Psoas muscle (tissue), 8 donors: ENCODE measurements around the gene COL12A1. TPM values are rescaled to one million over a fixed set of nuclear protein-coding genes. Genes with fewer than 3 reads are reported as not detected.

Experiments used
- ATAC-seq, 4 donors: fragments of 200-7000 bp; cut with Tn5 transposase; one replicate each; pipeline ENCODE4 v1.9.1; 2020; ENCODE audit warnings: moderate library complexity in 3 of 4, mild to moderate bottlenecking in 2 of 4
- DNase-seq, 2 donors: peaks; one replicate each; pipeline ENCODE4 v3.0.0-alpha.2; 2020
- H3K27ac ChIP-seq: fragments of 200-600 bp; one replicate; pipeline ENCODE4 v1.8.0; 2022
- H3K27me3 ChIP-seq, 3 donors: fragments of 200-600 bp in 1 of 3; one replicate each; pipeline versions ENCODE4 v1.6.1 to v1.8.0; 2013 to 2022; ENCODE audit warnings: low read length in 2 of 3, mild to moderate bottlenecking in 2 of 3, moderate library complexity in 1 of 3; ENCODE audit not compliant: insufficient read depth in 3 of 3
- H3K36me3 ChIP-seq, 2 donors: fragments of 200-600 bp in 1 of 2; one replicate each; pipeline versions ENCODE4 v1.6.1 to v1.8.0; 2013 to 2022; ENCODE audit warnings: low read depth in 1 of 2, mild to moderate bottlenecking in 1 of 2, moderate library complexity in 1 of 2; ENCODE audit not compliant: insufficient read depth in 1 of 2
- H3K4me1 ChIP-seq: fragments of 200-600 bp; one replicate; pipeline ENCODE4 v1.8.0; 2022
- H3K4me3 ChIP-seq: fragments of 200-600 bp; one replicate; pipeline ENCODE4 v1.8.0; 2022; ENCODE audit warnings: mild to moderate bottlenecking
- H3K9me3 ChIP-seq: fragments of 200-600 bp; one replicate; pipeline ENCODE4 v1.8.0; 2022
- WGBS, 3 donors: extraction: QIAGEN DNeasy Blood & Tissue Kit; methylation state at CpG; one replicate each; pipeline versions ENCODE4 v1.1.6 to v1.1.7; 2013; 5-methylcytosine and 5-hydroxymethylcytosine counted together
- intact Hi-C, 2 donors: fragments of 100-400 bp; cut with DNase I; formaldehyde crosslinking; loops; one replicate each; pipeline versions ENCODE4 v1.11.0 to v1.14.2; 2022
- polyA plus RNA-seq, 3 donors: library from polyadenylated mRNA; stranded (reverse); fragments of 200-250 nt; gene quantifications; one replicate each; pipeline ENCODE4 v1.2.3, GENCODE V29; 2013
- total RNA-seq, 4 donors: library from RNA; stranded (reverse); fragmentation: NEBNext Ultra II Directional in 2 of 4; extraction: Animal tissue kit (Norgen Biotek cat#: 25700) in 2 of 4; gene quantifications; one replicate each; pipeline versions ENCODE4 v1.2.1 to v1.2.4, GENCODE V29; 2021 to 2023
- TF ChIP-seq, protein P1 (sequence below): fragments of 200-600 bp; IDR thresholded peaks from one replicate; pipeline ENCODE4 v1.8.0; 2022; ENCODE audit warnings: antibody characterized with exemption
- donor health status: healthy with polysubstance abuse.
- donor health status: DM: no; HTN: no; CAD: no; lungs with moderate emphysema.
- donor health status: Bipolar disorder and iron deficiency.
- donor health status: healthy.
- donor health status: DM: yes; HTN: yes; CAD: no.
- donor health status: DM: no; HTN: no; CAD: no.
- donor health status: DM: no; HTN: no; CAD: no.
- donor health status: DM: yes; HTN: yes; CAD: no.

The COL12A1 gene
- total and polyA plus RNA-seq, 7 donors, result 2.7 to 23.2 (median 5.9) TPM

DNA sequence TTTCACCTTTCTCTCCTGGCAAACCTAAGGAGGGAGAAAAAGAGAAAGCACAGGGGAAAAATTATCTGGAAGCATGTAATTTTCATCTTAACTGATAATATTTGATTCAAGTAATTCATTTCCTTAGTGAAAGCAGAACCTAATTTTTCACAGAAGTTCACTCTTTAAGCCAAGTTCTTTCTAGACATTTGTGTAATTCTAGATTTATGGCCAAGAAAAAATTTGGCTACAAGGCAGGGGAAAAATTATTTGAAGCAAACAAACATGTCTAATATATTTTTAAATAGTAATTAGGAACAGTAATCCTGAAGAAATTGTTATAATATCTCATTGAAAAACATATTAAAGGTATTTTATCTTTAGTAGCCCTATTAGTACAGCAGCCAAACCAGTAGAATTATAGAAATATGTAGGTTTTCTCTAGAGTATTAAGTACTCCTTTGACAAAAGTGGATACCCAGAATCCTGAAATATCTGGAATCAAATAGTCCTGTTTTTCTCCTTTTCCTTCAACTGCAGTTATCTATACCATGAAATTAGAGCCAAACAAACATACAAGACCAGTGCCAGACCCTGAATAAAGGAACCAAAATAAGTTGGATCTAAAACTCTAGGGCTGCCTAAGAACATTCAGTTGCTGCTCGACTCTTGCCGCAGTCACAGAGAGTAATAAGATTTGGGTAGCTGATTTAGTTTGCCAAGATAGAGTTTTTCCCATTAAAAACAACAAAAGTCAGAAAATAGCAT, 116.5 kb downstream of the COL12A1 start:
- no peak for DNase-seq
- no peak for ATAC-seq
- intact Hi-C loops, result no loop called here
- no peak overlapping the region for H3K27ac ChIP-seq
- H3K4me3 ChIP-seq, result no peak overlapping the region
- peaks cover 0 to 2% (median 0%) of the 10 kb centered on the region in 3 donors for H3K27me3 ChIP-seq
- no peaks in the 10 kb centered on the region for H3K36me3 ChIP-seq
- TF ChIP-seq, protein P1, sequence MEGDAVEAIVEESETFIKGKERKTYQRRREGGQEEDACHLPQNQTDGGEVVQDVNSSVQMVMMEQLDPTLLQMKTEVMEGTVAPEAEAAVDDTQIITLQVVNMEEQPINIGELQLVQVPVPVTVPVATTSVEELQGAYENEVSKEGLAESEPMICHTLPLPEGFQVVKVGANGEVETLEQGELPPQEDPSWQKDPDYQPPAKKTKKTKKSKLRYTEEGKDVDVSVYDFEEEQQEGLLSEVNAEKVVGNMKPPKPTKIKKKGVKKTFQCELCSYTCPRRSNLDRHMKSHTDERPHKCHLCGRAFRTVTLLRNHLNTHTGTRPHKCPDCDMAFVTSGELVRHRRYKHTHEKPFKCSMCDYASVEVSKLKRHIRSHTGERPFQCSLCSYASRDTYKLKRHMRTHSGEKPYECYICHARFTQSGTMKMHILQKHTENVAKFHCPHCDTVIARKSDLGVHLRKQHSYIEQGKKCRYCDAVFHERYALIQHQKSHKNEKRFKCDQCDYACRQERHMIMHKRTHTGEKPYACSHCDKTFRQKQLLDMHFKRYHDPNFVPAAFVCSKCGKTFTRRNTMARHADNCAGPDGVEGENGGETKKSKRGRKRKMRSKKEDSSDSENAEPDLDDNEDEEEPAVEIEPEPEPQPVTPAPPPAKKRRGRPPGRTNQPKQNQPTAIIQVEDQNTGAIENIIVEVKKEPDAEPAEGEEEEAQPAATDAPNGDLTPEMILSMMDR, result no peak
- H3K4me1 ChIP-seq, result no peaks in the 10 kb centered on the region
- no peaks in the 10 kb centered on the region for H3K9me3 ChIP-seq
- 23 to 55% (median 27%) methylated on average over 2 of the region's 2 CpGs for WGBS, 3 donors

DNA sequence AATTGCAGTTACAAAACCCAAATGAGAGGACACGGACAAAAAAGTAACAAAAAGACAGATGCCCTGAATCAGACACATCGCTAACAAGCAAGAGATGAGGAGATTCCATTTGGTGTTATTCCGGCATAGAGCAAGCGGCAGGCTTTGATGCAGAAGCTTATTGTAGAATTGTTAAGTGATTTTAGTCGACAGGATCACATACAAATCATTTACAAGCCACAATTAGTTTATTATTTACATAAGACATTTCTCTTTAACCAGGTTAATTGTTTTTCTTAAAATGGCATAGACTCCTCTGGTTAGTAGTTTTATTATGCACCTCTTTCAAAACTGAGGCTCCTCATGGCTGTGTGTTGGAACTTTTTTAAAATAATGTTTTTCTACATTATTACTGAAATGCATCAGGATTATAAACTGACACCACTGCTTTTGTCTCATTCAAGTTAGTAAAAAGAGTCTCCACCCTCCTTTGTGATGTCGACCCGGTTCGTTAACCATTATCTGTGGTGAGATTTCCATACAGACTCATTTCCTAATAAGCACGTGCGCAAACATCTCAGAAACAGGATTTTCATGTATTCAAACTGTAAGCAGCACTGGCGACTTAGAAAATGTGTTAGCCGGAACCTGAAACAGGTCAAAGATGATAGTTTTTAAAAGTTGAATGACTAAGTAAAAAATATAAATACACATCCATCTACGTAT, 119.8 kb downstream of the COL12A1 start:
- 87 to 91% (median 88%) methylated on average over 13 of the region's 13 CpGs for WGBS, 3 donors
- no peaks in the 10 kb centered on the region for H3K36me3 ChIP-seq
- H3K9me3 ChIP-seq, result no peaks in the 10 kb centered on the region
- H3K4me1 ChIP-seq, result no peaks in the 10 kb centered on the region
- H3K27ac ChIP-seq, result no peak overlapping the region
- intact Hi-C loops, result no loop called here
- ATAC-seq (no peak), DNase-seq (no peak)
- peaks cover 0 to 2% (median 0%) of the 10 kb centered on the region in 3 donors for H3K27me3 ChIP-seq
- TF ChIP-seq, protein P1, result no peak
- no peak overlapping the region for H3K4me3 ChIP-seq

DNA sequence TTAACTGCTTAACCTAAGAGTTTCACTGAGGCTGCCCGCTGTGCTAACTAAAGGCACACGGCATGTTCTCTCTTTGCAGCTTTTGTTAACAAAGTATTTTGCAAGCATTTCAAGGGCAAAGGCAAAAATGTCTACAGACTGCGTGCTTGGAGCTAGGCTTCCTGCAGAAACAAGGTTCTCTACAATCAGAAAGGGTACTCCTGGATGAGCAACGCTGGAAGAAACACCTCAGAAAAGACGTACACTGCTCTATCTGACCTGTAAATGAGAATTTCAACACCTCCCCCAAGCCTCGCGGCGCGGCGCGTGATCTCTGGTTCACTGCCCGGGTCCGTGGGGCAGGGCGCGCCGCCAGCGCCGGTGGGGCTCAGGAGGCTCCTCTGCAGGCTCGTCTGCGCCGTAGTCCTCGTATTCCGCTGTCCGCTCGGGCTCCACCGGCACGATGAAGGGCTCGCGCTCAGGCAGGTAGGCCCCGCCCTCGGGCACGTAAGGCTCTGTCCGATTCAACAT, 120.9 kb downstream of the COL12A1 start:
- ATAC-seq (no peak), DNase-seq (no peak)

DNA sequence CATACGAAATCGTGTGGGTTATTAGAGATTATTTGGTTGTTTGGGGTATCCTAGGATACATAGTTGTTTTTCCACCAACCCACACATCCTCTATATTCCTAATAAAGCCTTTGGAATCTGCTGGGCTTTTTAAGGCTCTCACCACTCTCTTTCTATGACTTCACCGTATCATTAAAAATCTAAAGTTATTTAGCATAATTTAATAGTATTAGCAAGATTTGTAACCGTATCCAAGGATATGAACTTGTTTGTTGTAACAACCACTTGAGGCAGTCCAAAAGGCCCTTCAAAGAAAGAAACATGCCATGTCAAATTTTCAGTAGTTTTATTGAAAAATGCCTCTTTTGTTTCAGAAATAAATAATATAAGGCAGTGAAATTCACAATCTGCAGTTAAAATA, 121.8 kb downstream of the COL12A1 start:
- no peaks in the 10 kb centered on the region for H3K4me1 ChIP-seq
- ATAC-seq, result no peak
- TF ChIP-seq, protein P1, result no peak

More for the DNA sequence above, 120.9 kb downstream of the COL12A1 start:
- TF ChIP-seq, protein P1, result no peak
- intact Hi-C loops, result no loop called here
- no peaks in the 10 kb centered on the region for H3K36me3 ChIP-seq
- H3K27me3 ChIP-seq, result peaks cover 0 to 2% (median 0%) of the 10 kb centered on the region in 3 donors
- H3K27ac ChIP-seq, result no peak overlapping the region
- no peaks in the 10 kb centered on the region for H3K4me1 ChIP-seq
- H3K9me3 ChIP-seq, result no peaks in the 10 kb centered on the region
- WGBS, 3 donors, result 34 to 42% (median 34%) methylated on average over 33 of the region's 33 CpGs
- H3K4me3 ChIP-seq, result no peak overlapping the region

More for the DNA sequence above, 121.8 kb downstream of the COL12A1 start:
- no peak for DNase-seq
- Histone ChIP-seq H3K9me3 (no peaks in the 10 kb centered on the region), H3K27me3 (peaks cover 0 to 2% (median 0%) of the 10 kb centered on the region in 3 donors), H3K27ac (no peak overlapping the region), H3K36me3 (no peaks in the 10 kb centered on the region), H3K4me3 (no peak overlapping the region)
- whole genome bisulfite sequencing, 3 donors, result 53 to 58% (median 55%) methylated on average over 4 of the region's 4 CpGs
- intact Hi-C loops, result no loop called here
